Mesothelial cell of epicardium (in vitro differentiated cells): ENCODE data around the gene GDPD5. TPM values are rescaled to one million over a fixed set of nuclear protein-coding genes. Genes with fewer than 3 reads are reported as not detected.
A peak's percentile ranks its signal among the peaks of the same experiment; 100 is the strongest.

Source experiments
- DNase-seq, 2 experiments: peaks; one replicate each; pipeline ENCODE4 v3.0.0; 2021; ENCODE audit warnings: low spot score in 2 of 2; ENCODE audit not compliant: unreplicated experiment in 2 of 2
- H3K27ac Mint-ChIP-seq: 2 replicates; pipeline ENCODE4 v1.8.0; 2021; ENCODE audit warnings: mixed read lengths
- H3K27me3 Mint-ChIP-seq: 2 replicates; pipeline ENCODE4 v1.8.0; 2021; ENCODE audit warnings: low read depth, mixed read lengths
- H3K36me3 Mint-ChIP-seq: 2 replicates; pipeline ENCODE4 v1.8.0; 2021; ENCODE audit warnings: mixed read lengths
- H3K4me1 Mint-ChIP-seq: 2 replicates; pipeline ENCODE4 v1.8.0; 2021; ENCODE audit warnings: mixed read lengths
- H3K4me3 Mint-ChIP-seq: 2 replicates; pipeline ENCODE4 v1.8.0; 2021; ENCODE audit warnings: mild to moderate bottlenecking, moderate library complexity, mixed read lengths
- H3K9me3 Mint-ChIP-seq: 2 replicates; pipeline ENCODE4 v1.8.0; 2021; ENCODE audit warnings: mixed read lengths
- CTCF ChIP-seq: fragments of 200-600 bp; sonication (generic); IDR thresholded peaks from one replicate; pipeline ENCODE4 v1.5.0; 2021; ENCODE audit warnings: antibody characterized with exemption; ENCODE audit not compliant: unreplicated experiment
- total RNA-seq: library from RNA; stranded (reverse); gene quantifications from 3 replicates; pipeline ENCODE4 v1.2.1, GENCODE V29; 2021

Gene GDPD5
- total RNA-seq, 1 donor from 2014 or later, result 8.1 TPM

- peaks cover 37% of the 10 kb centered on the region for H3K4me1 Mint-ChIP-seq
- peak overlapping the region; percentile 87 for H3K27ac Mint-ChIP-seq
- no peaks in the 10 kb centered on the region for H3K9me3 Mint-ChIP-seq
- peak overlapping the region; percentile 38 for H3K4me3 Mint-ChIP-seq
- DNase-seq, result no peak
- H3K27me3 Mint-ChIP-seq, result no peaks in the 10 kb centered on the region
- no peaks in the 10 kb centered on the region for H3K36me3 Mint-ChIP-seq
- TF ChIP-seq CTCF, result no peak
Observed at GRCh38 chr11:75474878-75475766, 50.6 kb downstream of the GDPD5 start.

GRCh38 chr11:75474240-75474639 is 51.5 kb downstream of the GDPD5 start:
- no peaks in the 10 kb centered on the region for H3K36me3 Mint-ChIP-seq
- no peaks in the 10 kb centered on the region for H3K27me3 Mint-ChIP-seq
- no peak overlapping the region for H3K4me3 Mint-ChIP-seq
- TF ChIP-seq CTCF, result no peak
- peaks cover 37% of the 10 kb centered on the region for H3K4me1 Mint-ChIP-seq
- H3K27ac Mint-ChIP-seq, result peak overlapping the region; percentile 30
- DNase-seq, result no peak
- H3K9me3 Mint-ChIP-seq, result no peaks in the 10 kb centered on the region

- Mint-ChIP-seq H3K4me3 (no peak overlapping the region), H3K36me3 (no peaks in the 10 kb centered on the region), H3K27me3 (no peaks in the 10 kb centered on the region), H3K9me3 (no peaks in the 10 kb centered on the region), H3K4me1 (peaks cover 42% of the 10 kb centered on the region), H3K27ac (no peak overlapping the region)
- no peak for DNase-seq
- no peak for TF ChIP-seq CTCF
Observed at GRCh38 chr11:75473684-75474083, 52.1 kb downstream of the GDPD5 start.

- no peak overlapping the region for H3K4me3 Mint-ChIP-seq
- peaks cover 45% of the 10 kb centered on the region for H3K4me1 Mint-ChIP-seq
- H3K9me3 Mint-ChIP-seq, result no peaks in the 10 kb centered on the region
- H3K27me3 Mint-ChIP-seq, result no peaks in the 10 kb centered on the region
- DNase-seq, result no peak
- no peak for TF ChIP-seq CTCF
- H3K27ac Mint-ChIP-seq, result no peak overlapping the region
- no peaks in the 10 kb centered on the region for H3K36me3 Mint-ChIP-seq
Observed at GRCh38 chr11:75472081-75472732, 53.5 kb downstream of the GDPD5 start.

GRCh38 chr11:75471176-75471973 is 54.4 kb downstream of the GDPD5 start:
- no peak for TF ChIP-seq CTCF
- Mint-ChIP-seq H3K27me3 (no peaks in the 10 kb centered on the region), H3K4me3 (no peak overlapping the region), H3K36me3 (no peaks in the 10 kb centered on the region), H3K4me1 (peaks cover 44% of the 10 kb centered on the region), H3K27ac (no peak overlapping the region), H3K9me3 (no peaks in the 10 kb centered on the region)
- DNase-seq, result no peak
